H9 (cell line): Measurements from ENCODE around the gene PACS1. TPM values are rescaled to one million over a fixed set of nuclear protein-coding genes. Genes with fewer than 3 reads are reported as not detected.

Experiments used
- DNase-seq: peaks from one replicate; pipeline ENCODE4 v3.0.0-alpha.2; 2017
- H2AFZ ChIP-seq: one replicate; pipeline ENCODE4 v1.6.1; 2013; ENCODE audit warnings: mild to moderate bottlenecking, low read length, control low read depth, moderate library complexity
- H2AK5ac ChIP-seq: 2 replicates; pipeline ENCODE4 v1.6.1; 2013; ENCODE audit warnings: low read length, control low read depth, mixed read lengths; ENCODE audit not compliant: insufficient read length
- H2BK120ac ChIP-seq: one replicate; pipeline ENCODE4 v1.6.1; 2013; ENCODE audit warnings: low read depth, mild to moderate bottlenecking, low read length, control low read depth, inconsistent platforms; ENCODE audit not compliant: poor library complexity, severe bottlenecking
- H2BK12ac ChIP-seq: 2 replicates; pipeline ENCODE4 v1.6.1; 2013; ENCODE audit warnings: low read length, control low read depth, mixed read lengths, low read depth; ENCODE audit not compliant: insufficient read length
- H2BK15ac ChIP-seq: 2 replicates; pipeline ENCODE4 v1.6.1; 2013; ENCODE audit warnings: low read depth, low read length, control low read depth
- H2BK20ac ChIP-seq: one replicate; pipeline ENCODE4 v1.6.1; 2013; ENCODE audit warnings: low read depth, mild to moderate bottlenecking, low read length, control low read depth, inconsistent platforms; ENCODE audit not compliant: poor library complexity, severe bottlenecking
- H2BK5ac ChIP-seq: 2 replicates; pipeline ENCODE4 v1.6.1; 2013; ENCODE audit warnings: low read length, control low read depth, mixed read lengths; ENCODE audit not compliant: insufficient read length
- H3K14ac ChIP-seq: 2 replicates; pipeline ENCODE4 v1.6.1; 2013; ENCODE audit warnings: low read length, control low read depth; ENCODE audit not compliant: insufficient read depth
- H3K18ac ChIP-seq: 2 replicates; pipeline ENCODE4 v1.6.1; 2013; ENCODE audit warnings: low read depth, mild to moderate bottlenecking, mixed read lengths, low read length, control low read depth; ENCODE audit not compliant: insufficient read length
- H3K23ac ChIP-seq: 2 replicates; pipeline ENCODE4 v1.6.1; 2013; ENCODE audit warnings: low read length, control low read depth, mixed read lengths, low read depth; ENCODE audit not compliant: insufficient read length
- H3K23me2 ChIP-seq: 2 replicates; pipeline ENCODE4 v1.6.1; 2013; ENCODE audit warnings: low read depth, mild to moderate bottlenecking, mixed read lengths, low read length, control low read depth; ENCODE audit not compliant: insufficient read length, poor library complexity, severe bottlenecking
- H3K27ac ChIP-seq: 2 replicates; pipeline ENCODE4 v1.5.1; 2013; ENCODE audit warnings: low read length, control low read depth, mixed read lengths, low read depth; ENCODE audit not compliant: insufficient read length
- H3K27me3 ChIP-seq: 2 replicates; pipeline ENCODE4 v1.6.1; 2013; ENCODE audit warnings: low read length, control low read depth, inconsistent platforms; ENCODE audit not compliant: insufficient read depth
- H3K4ac ChIP-seq: 2 replicates; pipeline ENCODE4 v1.6.1; 2013; ENCODE audit warnings: low read depth, mild to moderate bottlenecking, control low read depth, inconsistent platforms, low read length, moderate library complexity
- H3K4me1 ChIP-seq: 2 replicates; pipeline ENCODE4 v1.6.1; 2013; ENCODE audit warnings: low read length, control low read depth, inconsistent platforms; ENCODE audit not compliant: insufficient read depth
- H3K4me2 ChIP-seq: 2 replicates; pipeline ENCODE4 v1.6.1; 2013; ENCODE audit warnings: low read length, control low read depth, mixed read lengths; ENCODE audit not compliant: insufficient read length, insufficient read depth
- H3K56ac ChIP-seq: 2 replicates; pipeline ENCODE4 v1.6.1; 2013; ENCODE audit warnings: low read depth, mild to moderate bottlenecking, mixed read lengths, low read length, control low read depth; ENCODE audit not compliant: insufficient read length
- H3K79me1 ChIP-seq: 2 replicates; pipeline ENCODE4 v1.6.1; 2013; ENCODE audit warnings: low read depth, mild to moderate bottlenecking, moderate library complexity, low read length, control low read depth, inconsistent platforms; ENCODE audit not compliant: insufficient read depth, poor library complexity, severe bottlenecking
- H3K79me2 ChIP-seq: 2 replicates; pipeline ENCODE4 v1.6.1; 2013; ENCODE audit warnings: low read length, control low read depth, inconsistent platforms; ENCODE audit not compliant: insufficient read depth
- H3K9ac ChIP-seq: 2 replicates; pipeline ENCODE4 v1.6.1; 2013; ENCODE audit warnings: low read length, control low read depth, mixed read lengths; ENCODE audit not compliant: insufficient read length; ENCODE audit errors: extremely low read depth
- H3K9me3 ChIP-seq: one replicate; pipeline ENCODE4 v1.6.1; 2013; ENCODE audit warnings: low read depth, low read length, inconsistent platforms; ENCODE audit not compliant: control insufficient read depth
- H3T11ph ChIP-seq: one replicate; pipeline ENCODE4 v1.6.1; 2013; ENCODE audit warnings: mild to moderate bottlenecking, low read length, control low read depth, inconsistent platforms
- H4K20me1 ChIP-seq: one replicate; pipeline ENCODE4 v1.6.1; 2013; ENCODE audit not compliant: control insufficient read depth, insufficient read length, insufficient read depth
- H4K5ac ChIP-seq: 2 replicates; pipeline ENCODE4 v1.6.1; 2013; ENCODE audit warnings: low read depth, mild to moderate bottlenecking, mixed read lengths, low read length, control low read depth; ENCODE audit not compliant: insufficient read length
- H4K8ac ChIP-seq: replicated peaks from 2 replicates; pipeline ENCODE4 v1.6.1; 2013; ENCODE audit warnings: low read length, control low read depth, mixed read lengths, low read depth; ENCODE audit not compliant: insufficient read length
- H4K91ac ChIP-seq: 2 replicates; pipeline ENCODE4 v1.6.1; 2013; ENCODE audit warnings: low read depth, mild to moderate bottlenecking, moderate library complexity, mixed read lengths, low read length, control low read depth; ENCODE audit not compliant: insufficient read length
- H3K27ac Mint-ChIP-seq, 3 experiments: 2 replicates in 2 of 3; 3 replicates in 1 of 3; pipeline ENCODE4 v1.8.0; 2020 to 2021; ENCODE audit warnings: mixed read lengths in 3 of 3, mild to moderate bottlenecking in 1 of 3, moderate library complexity in 1 of 3
- H3K27me3 Mint-ChIP-seq: 2 replicates; pipeline ENCODE4 v1.8.0; 2021; ENCODE audit warnings: low read depth, mild to moderate bottlenecking, moderate library complexity, mixed read lengths
- H3K36me3 Mint-ChIP-seq, 3 experiments: 2 replicates in 2 of 3; 3 replicates in 1 of 3; pipeline ENCODE4 v1.8.0; 2020 to 2021; ENCODE audit warnings: low read depth in 3 of 3, mixed read lengths in 3 of 3; ENCODE audit not compliant: insufficient read depth in 1 of 3
- H3K4me1 Mint-ChIP-seq, 2 experiments: 2 replicates each; pipeline ENCODE4 v1.8.0; 2020; ENCODE audit warnings: mixed read lengths in 2 of 2
- H3K4me3 Mint-ChIP-seq, 2 experiments: 2 replicates in 1 of 2; 3 replicates in 1 of 2; pipeline ENCODE4 v1.8.0; 2020 to 2021; ENCODE audit warnings: mild to moderate bottlenecking in 2 of 2, mixed read lengths in 2 of 2, moderate library complexity in 1 of 2
- H3K9me3 Mint-ChIP-seq, 2 experiments: 2 replicates in 1 of 2; 3 replicates in 1 of 2; pipeline ENCODE4 v1.8.0; 2020; ENCODE audit warnings: mild to moderate bottlenecking in 2 of 2, mixed read lengths in 2 of 2, moderate library complexity in 1 of 2
- WGBS: extraction: QIAGEN DNeasy Blood & Tissue Kit; methylation state at CpG from one replicate; pipeline ENCODE4 v1.1.7; 2013; ENCODE audit warnings: missing lambda C conversion rate, low lambda C conversion rate, mixed read lengths; ENCODE audit not compliant: insufficient read length; ENCODE audit errors: extremely low coverage; 5-methylcytosine and 5-hydroxymethylcytosine counted together
- total RNA-seq: library from RNA; stranded (reverse); gene quantifications from 2 replicates; pipeline ENCODE4 v1.2.1, GENCODE V29; 2021
- TF ChIP-seq, protein P1 (sequence below): fragments of 200-600 bp; sonication (generic); conservative IDR thresholded peaks from 3 replicates; pipeline ENCODE4 v1.8.0; 2021; ENCODE audit warnings: antibody characterized with exemption, mild to moderate bottlenecking

PACS1 gene
- total RNA-seq, 1 experiment from 2014 or later, result 35.5 TPM

DNA sequence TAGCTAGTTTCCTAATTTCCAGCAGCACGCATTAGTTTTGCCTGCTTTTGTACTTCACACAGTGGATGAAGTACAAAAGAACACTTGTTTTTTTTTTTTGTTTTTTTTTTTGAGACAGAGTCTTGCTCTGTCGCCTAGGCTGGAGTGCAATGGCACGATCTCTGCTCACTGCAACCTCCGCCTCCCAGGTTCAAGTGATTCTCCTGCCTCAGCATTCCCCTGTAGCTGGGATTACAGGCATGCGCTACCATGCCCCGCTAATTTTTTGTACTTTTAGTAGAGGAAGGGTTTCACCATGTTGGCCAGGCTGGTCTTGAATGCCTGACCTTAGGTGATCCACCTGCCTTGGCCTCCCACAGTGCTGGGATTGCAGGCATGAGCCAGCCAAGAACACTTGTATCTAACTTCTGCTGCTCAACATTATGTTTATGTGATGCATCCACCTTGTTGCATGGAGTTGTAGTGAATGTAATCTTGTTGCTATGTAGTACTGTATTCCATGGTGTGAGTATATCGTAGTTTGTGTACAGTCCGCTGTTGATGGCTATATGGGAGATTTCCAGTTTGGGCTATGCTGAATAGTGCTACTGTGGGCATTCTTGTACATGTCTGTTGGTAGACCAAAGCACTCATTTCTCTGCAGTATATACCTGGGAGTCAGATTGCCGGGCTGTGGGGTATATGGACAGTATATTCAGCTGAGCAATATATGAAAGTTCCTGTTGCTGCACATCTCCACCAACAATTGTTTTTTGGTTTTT lies 17.3 kb downstream of the PACS1 start:
- Histone ChIP-seq H3T11ph (no peak overlapping the region), H3K18ac (no peak overlapping the region), H3K4me2 (no peak overlapping the region), H3K9me3 (no peaks in the 10 kb centered on the region), H4K8ac (no peak overlapping the region), H3K4me1 (no peaks in the 10 kb centered on the region), H3K23ac (no peak overlapping the region), H3K27ac (no peak overlapping the region), H4K5ac (no peak overlapping the region), H3K9ac (no peak overlapping the region), H3K14ac (no peak overlapping the region), H3K23me2 (no peaks in the 10 kb centered on the region), H4K91ac (no peak overlapping the region), H2BK5ac (no peak overlapping the region), H4K20me1 (no peaks in the 10 kb centered on the region), H2AK5ac (no peak overlapping the region), H2BK20ac (no peak overlapping the region), H2BK120ac (no peak overlapping the region), H2AFZ (no peak overlapping the region), H3K4ac (no peak overlapping the region), H3K27me3 (no peaks in the 10 kb centered on the region), H3K79me1 (no peaks in the 10 kb centered on the region), H2BK15ac (no peak overlapping the region), H2BK12ac (no peak overlapping the region), H3K56ac (no peak overlapping the region), H3K79me2 (no peaks in the 10 kb centered on the region)
- H3K36me3 Mint-ChIP-seq, result no peaks in the 10 kb centered on the region
- no peaks in the 10 kb centered on the region for H3K9me3 Mint-ChIP-seq
- no peaks in the 10 kb centered on the region for H3K27me3 Mint-ChIP-seq
- H3K4me3 Mint-ChIP-seq, result no peak overlapping the region
- H3K4me1 Mint-ChIP-seq, result no peaks in the 10 kb centered on the region; a peak in 1 of 4 replicates
- no CpG with 5 or more reads among the region's 9 CpGs for WGBS
- no peak for DNase-seq
- TF ChIP-seq, protein P1, sequence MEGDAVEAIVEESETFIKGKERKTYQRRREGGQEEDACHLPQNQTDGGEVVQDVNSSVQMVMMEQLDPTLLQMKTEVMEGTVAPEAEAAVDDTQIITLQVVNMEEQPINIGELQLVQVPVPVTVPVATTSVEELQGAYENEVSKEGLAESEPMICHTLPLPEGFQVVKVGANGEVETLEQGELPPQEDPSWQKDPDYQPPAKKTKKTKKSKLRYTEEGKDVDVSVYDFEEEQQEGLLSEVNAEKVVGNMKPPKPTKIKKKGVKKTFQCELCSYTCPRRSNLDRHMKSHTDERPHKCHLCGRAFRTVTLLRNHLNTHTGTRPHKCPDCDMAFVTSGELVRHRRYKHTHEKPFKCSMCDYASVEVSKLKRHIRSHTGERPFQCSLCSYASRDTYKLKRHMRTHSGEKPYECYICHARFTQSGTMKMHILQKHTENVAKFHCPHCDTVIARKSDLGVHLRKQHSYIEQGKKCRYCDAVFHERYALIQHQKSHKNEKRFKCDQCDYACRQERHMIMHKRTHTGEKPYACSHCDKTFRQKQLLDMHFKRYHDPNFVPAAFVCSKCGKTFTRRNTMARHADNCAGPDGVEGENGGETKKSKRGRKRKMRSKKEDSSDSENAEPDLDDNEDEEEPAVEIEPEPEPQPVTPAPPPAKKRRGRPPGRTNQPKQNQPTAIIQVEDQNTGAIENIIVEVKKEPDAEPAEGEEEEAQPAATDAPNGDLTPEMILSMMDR, result no peak
- H3K27ac Mint-ChIP-seq, result no peak overlapping the region
